Measurements from ENCODE around the gene SLC25A12. TPM values are rescaled to one million over a fixed set of nuclear protein-coding genes. Genes with fewer than 3 reads are reported as not detected.

Gene SLC25A12
- total and polyA plus RNA-seq, 2 of the 13 experiments (the other 11 are each of a cell fraction or from before 2014, with no cell fraction given), result 8.1 to 15.9 TPM

DNA sequence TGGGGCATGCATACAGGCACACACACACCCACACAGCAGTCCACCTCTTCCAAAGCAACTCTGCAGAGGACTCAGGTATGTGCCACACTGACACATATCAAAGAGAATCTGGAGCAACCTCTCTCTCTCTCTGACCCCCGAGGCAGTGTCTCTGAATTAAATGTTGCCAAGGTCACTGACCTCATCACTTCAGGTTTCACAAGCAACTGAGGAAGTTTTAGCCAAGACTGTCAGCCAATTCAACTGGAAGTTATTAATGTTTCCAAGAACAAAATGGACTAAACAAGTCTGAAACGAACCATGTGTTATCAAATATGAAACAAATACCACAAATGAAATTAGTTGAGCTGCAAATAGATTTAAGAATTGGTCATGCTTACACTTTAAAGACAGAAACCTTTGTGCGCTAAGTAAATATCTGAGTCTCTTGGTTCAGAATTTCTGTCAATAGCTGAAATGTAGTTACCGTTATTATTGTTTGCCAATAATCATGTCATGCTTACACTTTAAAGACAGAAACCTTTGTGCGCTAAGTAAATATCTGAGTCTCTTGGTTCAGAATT, 86.1 kb downstream of the SLC25A12 start (continued):
- TF ChIP-seq, protein P1, sequence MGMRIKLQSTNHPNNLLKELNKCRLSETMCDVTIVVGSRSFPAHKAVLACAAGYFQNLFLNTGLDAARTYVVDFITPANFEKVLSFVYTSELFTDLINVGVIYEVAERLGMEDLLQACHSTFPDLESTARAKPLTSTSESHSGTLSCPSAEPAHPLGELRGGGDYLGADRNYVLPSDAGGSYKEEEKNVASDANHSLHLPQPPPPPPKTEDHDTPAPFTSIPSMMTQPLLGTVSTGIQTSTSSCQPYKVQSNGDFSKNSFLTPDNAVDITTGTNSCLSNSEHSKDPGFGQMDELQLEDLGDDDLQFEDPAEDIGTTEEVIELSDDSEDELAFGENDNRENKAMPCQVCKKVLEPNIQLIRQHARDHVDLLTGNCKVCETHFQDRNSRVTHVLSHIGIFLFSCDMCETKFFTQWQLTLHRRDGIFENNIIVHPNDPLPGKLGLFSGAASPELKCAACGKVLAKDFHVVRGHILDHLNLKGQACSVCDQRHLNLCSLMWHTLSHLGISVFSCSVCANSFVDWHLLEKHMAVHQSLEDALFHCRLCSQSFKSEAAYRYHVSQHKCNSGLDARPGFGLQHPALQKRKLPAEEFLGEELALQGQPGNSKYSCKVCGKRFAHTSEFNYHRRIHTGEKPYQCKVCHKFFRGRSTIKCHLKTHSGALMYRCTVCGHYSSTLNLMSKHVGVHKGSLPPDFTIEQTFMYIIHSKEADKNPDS (CRISPR knock-in tag; IDR thresholded peaks at IDR 0.05), result no peak
- TF ChIP-seq, protein P2, sequence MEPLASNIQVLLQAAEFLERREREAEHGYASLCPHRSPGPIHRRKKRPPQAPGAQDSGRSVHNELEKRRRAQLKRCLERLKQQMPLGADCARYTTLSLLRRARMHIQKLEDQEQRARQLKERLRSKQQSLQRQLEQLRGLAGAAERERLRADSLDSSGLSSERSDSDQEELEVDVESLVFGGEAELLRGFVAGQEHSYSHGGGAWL (CRISPR knock-in tag; IDR thresholded peaks at IDR 0.05), result no peak
- no peak for TF ChIP-seq TAF1 (CRISPR knock-in tag; IDR thresholded peaks at IDR 0.05)
- no peak for TF ChIP-seq RFXAP (CRISPR knock-in tag; IDR thresholded peaks at IDR 0.05; ENCODE audit: borderline replicate concordance)
- TF ChIP-seq, protein P3, sequence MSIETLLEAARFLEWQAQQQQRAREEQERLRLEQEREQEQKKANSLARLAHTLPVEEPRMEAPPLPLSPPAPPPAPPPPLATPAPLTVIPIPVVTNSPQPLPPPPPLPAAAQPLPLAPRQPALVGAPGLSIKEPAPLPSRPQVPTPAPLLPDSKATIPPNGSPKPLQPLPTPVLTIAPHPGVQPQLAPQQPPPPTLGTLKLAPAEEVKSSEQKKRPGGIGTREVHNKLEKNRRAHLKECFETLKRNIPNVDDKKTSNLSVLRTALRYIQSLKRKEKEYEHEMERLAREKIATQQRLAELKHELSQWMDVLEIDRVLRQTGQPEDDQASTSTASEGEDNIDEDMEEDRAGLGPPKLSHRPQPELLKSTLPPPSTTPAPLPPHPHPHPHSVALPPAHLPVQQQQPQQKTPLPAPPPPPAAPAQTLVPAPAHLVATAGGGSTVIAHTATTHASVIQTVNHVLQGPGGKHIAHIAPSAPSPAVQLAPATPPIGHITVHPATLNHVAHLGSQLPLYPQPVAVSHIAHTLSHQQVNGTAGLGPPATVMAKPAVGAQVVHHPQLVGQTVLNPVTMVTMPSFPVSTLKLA (IDR thresholded peaks at IDR 0.05), result no peak
- no peak for TF ChIP-seq ZNF75D (CRISPR knock-in tag; IDR thresholded peaks at IDR 0.05; ENCODE audit: borderline replicate concordance)
- no peak for TF ChIP-seq ZKSCAN5 (CRISPR knock-in tag; IDR thresholded peaks at IDR 0.05)
- TF ChIP-seq, protein P4, sequence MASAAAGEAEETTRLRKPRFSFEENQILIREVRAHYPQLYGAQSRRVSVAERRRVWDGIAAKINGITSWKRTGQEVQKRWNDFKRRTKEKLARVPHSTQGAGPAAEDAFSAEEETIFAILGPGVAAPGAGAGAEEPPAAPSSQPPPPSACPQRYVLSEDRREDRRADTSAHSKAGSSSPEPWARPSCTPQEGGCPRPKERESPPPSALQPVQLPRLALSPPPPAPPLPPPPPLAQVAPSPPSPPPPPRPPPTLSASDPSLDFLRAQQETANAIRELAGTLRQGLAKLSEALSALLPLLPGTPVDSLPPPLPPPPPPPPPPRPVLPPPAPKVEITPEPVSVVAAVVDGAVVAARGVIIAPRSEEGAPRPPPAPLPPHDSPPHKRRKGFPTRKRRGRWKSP (CRISPR knock-in tag; IDR thresholded peaks at IDR 0.05), result no peak
- no peak for TF ChIP-seq ZNF607 (CRISPR knock-in tag; IDR thresholded peaks at IDR 0.05; ENCODE audit: borderline replicate concordance)
- no peak for TF ChIP-seq ZSCAN29 (CRISPR knock-in tag; conservative IDR thresholded peaks at IDR 0.05)
- TF ChIP-seq ZNF552 (CRISPR knock-in tag; IDR thresholded peaks at IDR 0.05; ENCODE audit: borderline replicate concordance), result no peak
- no peak for TF ChIP-seq TGIF2 (CRISPR knock-in tag; IDR thresholded peaks at IDR 0.05)
- TF ChIP-seq ARHGAP35 (CRISPR knock-in tag; IDR thresholded peaks at IDR 0.05; ENCODE audit: borderline replicate concordance), result no peak
- TF ChIP-seq, protein P5, sequence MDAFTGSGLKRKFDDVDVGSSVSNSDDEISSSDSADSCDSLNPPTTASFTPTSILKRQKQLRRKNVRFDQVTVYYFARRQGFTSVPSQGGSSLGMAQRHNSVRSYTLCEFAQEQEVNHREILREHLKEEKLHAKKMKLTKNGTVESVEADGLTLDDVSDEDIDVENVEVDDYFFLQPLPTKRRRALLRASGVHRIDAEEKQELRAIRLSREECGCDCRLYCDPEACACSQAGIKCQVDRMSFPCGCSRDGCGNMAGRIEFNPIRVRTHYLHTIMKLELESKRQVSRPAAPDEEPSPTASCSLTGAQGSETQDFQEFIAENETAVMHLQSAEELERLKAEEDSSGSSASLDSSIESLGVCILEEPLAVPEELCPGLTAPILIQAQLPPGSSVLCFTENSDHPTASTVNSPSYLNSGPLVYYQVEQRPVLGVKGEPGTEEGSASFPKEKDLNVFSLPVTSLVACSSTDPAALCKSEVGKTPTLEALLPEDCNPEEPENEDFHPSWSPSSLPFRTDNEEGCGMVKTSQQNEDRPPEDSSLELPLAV (CRISPR knock-in tag; conservative IDR thresholded peaks at IDR 0.05; ENCODE audit: low read depth), result no peak
- peak; percentile 85 for TF ChIP-seq TEAD3 (CRISPR knock-in tag; optimal IDR thresholded peaks at IDR 0.05; ENCODE audit: borderline replicate concordance)
- no peak for TF ChIP-seq ZNF737 (CRISPR knock-in tag; IDR thresholded peaks at IDR 0.05; ENCODE audit: borderline replicate concordance)
